Suprapubic skin (tissue), 4 donors: ENCODE measurements around the gene DROSHA. TPM values are rescaled to one million over a fixed set of nuclear protein-coding genes. Genes with fewer than 3 reads are reported as not detected.
A peak's percentile ranks its signal among the peaks of the same experiment; 100 is the strongest.

Experiments
- DNase-seq, 2 donors: peaks; one replicate each; pipeline ENCODE4 v3.0.0-alpha.2; 2019; ENCODE audit warnings: low spot score in 2 of 2
- H3K27ac ChIP-seq: fragments of 200-600 bp; sonication (generic); one replicate; pipeline ENCODE4 v1.5.1; 2019
- H3K27me3 ChIP-seq: fragments of 200-600 bp; sonication (generic); one replicate; pipeline ENCODE4 v1.5.1; 2019
- H3K36me3 ChIP-seq: fragments of 200-600 bp; sonication (generic); one replicate; pipeline ENCODE4 v1.5.1; 2019
- H3K4me1 ChIP-seq: fragments of 200-600 bp; sonication (generic); one replicate; pipeline ENCODE4 v1.5.1; 2019
- H3K4me3 ChIP-seq: fragments of 200-600 bp; sonication (generic); one replicate; pipeline ENCODE4 v1.5.1; 2019; ENCODE audit warnings: mild to moderate bottlenecking
- H3K9me3 ChIP-seq: fragments of 200-600 bp; sonication (generic); one replicate; pipeline ENCODE4 v1.5.1; 2019
- CTCF ChIP-seq, 2 donors: fragments of 200-600 bp in 1 of 2; fragments of 450-650 bp in 1 of 2; sonication (generic) in 1 of 2; IDR thresholded peaks; one replicate each; pipeline ENCODE4 v1.5.1; 2016 to 2019; ENCODE audit warnings: antibody characterized with exemption in 2 of 2, mild to moderate bottlenecking in 1 of 2, moderate library complexity in 1 of 2
- EP300 ChIP-seq: sonication (generic); formaldehyde crosslinking; IDR thresholded peaks from one replicate; pipeline ENCODE4 v1.6.1; 2017; ENCODE audit warnings: antibody characterized with exemption
- POLR2A ChIP-seq, 2 donors: fragments of 450-650 bp; IDR thresholded peaks; one replicate each; pipeline ENCODE4 v1.6.1; 2017; ENCODE audit warnings: antibody characterized with exemption in 2 of 2, mild to moderate bottlenecking in 2 of 2, moderate library complexity in 2 of 2
- POLR2AphosphoS5 ChIP-seq, 3 donors: sonication (generic); formaldehyde crosslinking; IDR thresholded peaks; one replicate each; pipeline ENCODE4 v1.6.1; 2017; ENCODE audit warnings: antibody characterized with exemption in 3 of 3
- WGBS: methylation state at CpG from one replicate; pipeline ENCODE4 v1.1.5; 2018; 5-methylcytosine and 5-hydroxymethylcytosine counted together
- total RNA-seq, 4 donors: library from RNA; depleted of rRNA; stranded (reverse); fragments of >200 nt; gene quantifications; one replicate each; pipeline ENCODE4 v1.1.0, GENCODE V29; 2016

Gene DROSHA, protein sequence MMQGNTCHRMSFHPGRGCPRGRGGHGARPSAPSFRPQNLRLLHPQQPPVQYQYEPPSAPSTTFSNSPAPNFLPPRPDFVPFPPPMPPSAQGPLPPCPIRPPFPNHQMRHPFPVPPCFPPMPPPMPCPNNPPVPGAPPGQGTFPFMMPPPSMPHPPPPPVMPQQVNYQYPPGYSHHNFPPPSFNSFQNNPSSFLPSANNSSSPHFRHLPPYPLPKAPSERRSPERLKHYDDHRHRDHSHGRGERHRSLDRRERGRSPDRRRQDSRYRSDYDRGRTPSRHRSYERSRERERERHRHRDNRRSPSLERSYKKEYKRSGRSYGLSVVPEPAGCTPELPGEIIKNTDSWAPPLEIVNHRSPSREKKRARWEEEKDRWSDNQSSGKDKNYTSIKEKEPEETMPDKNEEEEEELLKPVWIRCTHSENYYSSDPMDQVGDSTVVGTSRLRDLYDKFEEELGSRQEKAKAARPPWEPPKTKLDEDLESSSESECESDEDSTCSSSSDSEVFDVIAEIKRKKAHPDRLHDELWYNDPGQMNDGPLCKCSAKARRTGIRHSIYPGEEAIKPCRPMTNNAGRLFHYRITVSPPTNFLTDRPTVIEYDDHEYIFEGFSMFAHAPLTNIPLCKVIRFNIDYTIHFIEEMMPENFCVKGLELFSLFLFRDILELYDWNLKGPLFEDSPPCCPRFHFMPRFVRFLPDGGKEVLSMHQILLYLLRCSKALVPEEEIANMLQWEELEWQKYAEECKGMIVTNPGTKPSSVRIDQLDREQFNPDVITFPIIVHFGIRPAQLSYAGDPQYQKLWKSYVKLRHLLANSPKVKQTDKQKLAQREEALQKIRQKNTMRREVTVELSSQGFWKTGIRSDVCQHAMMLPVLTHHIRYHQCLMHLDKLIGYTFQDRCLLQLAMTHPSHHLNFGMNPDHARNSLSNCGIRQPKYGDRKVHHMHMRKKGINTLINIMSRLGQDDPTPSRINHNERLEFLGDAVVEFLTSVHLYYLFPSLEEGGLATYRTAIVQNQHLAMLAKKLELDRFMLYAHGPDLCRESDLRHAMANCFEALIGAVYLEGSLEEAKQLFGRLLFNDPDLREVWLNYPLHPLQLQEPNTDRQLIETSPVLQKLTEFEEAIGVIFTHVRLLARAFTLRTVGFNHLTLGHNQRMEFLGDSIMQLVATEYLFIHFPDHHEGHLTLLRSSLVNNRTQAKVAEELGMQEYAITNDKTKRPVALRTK (N-terminal part only)
- total RNA-seq, result 10 to 100 TPM; 25.5 to 69.7 (median 34.6) TPM

DNA sequence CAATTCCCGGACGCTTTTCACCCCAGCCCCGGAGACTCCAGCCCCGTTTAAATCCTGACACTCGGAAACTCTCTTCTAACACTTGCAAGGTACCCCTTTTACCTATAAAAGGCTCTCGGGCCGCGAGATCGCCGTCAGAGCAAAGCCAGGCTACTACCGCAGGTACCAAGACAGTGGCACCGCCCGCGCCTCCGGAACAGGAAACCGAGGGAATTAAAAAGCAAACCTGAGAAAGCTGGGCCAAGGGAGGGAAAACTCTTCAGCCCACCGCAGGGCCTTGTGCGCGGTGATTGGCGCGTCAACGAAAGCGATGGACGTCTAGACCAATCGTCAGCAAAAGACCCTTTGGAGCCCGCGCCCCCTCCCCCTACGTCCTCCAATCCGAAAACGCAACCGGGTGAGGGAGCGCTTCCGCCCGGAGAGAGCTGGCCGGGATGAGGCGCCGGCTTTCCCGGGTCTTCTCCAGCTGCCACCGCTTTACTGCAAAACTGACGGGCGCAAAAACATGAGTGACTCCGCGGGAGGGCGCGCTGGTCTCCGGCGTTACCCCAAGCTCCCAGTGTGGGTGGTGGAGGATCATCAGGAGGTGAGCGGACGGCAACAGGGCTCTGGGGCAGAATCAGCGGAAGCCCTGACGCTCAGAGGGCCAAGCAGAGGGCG lies at the start of gene DROSHA, which contains the start of gene C5orf22:
TSS of gene DROSHA (minus strand) at position 206 of the 660 bp plus-strand sequence. CDS start 3,034 bp downstream, outside the sequence.
TSS of gene C5orf22 (plus strand) at position 414 of the 660 bp plus-strand sequence. CDS start at position 506, 92 bp downstream.
- H3K4me3 ChIP-seq, result peak within 1 kb of the TSS; percentile 87
- no peak for TF ChIP-seq EP300
- peak in 1 of 3 donors; percentile 33 for TF ChIP-seq POLR2AphosphoS5 (IDR thresholded peaks at IDR 0.05)
- no peak for TF ChIP-seq CTCF (IDR thresholded peaks at IDR 0.05)
- TF ChIP-seq POLR2A (IDR thresholded peaks at IDR 0.05), result peak in 1 of 2 donors; percentile 48
- no peaks in the 10 kb centered on the region for H3K27me3 ChIP-seq
- peaks cover 27% of the 10 kb centered on the region for H3K4me1 ChIP-seq
- H3K36me3 ChIP-seq, result peaks cover 39% of the 10 kb centered on the region
- H3K27ac ChIP-seq, result peak within 1 kb of the TSS; percentile 82
- under 1% methylated on average over 25 of the region's 52 CpGs for WGBS
- peak; percentile 96 to 98 for DNase-seq
- no peaks in the 10 kb centered on the region for H3K9me3 ChIP-seq

- 93% methylated on average over 2 of the region's 2 CpGs for WGBS
- no peaks in the 10 kb centered on the region for H3K9me3 ChIP-seq
- no peak overlapping the region for H3K27ac ChIP-seq
- no peaks in the 10 kb centered on the region for H3K4me1 ChIP-seq
- no peak for DNase-seq
- H3K36me3 ChIP-seq, result no peaks in the 10 kb centered on the region
- H3K4me3 ChIP-seq, result no peak overlapping the region
- TF ChIP-seq EP300 (no peak), POLR2AphosphoS5 (IDR thresholded peaks at IDR 0.05) (no peak), POLR2A (IDR thresholded peaks at IDR 0.05) (no peak), CTCF (IDR thresholded peaks at IDR 0.05) (no peak)
- H3K27me3 ChIP-seq, result peaks cover 3% of the 10 kb centered on the region
These were observed 47.7 kb upstream of the DROSHA start for GRCh38 chr5:31579558-31579957.

- DNase-seq, result no peak
- TF ChIP-seq POLR2AphosphoS5 (IDR thresholded peaks at IDR 0.05) (no peak), POLR2A (IDR thresholded peaks at IDR 0.05) (no peak), CTCF (IDR thresholded peaks at IDR 0.05) (no peak), EP300 (no peak)
- Histone ChIP-seq H3K9me3 (no peaks in the 10 kb centered on the region), H3K27ac (no peak overlapping the region), H3K4me1 (no peaks in the 10 kb centered on the region), H3K27me3 (no peaks in the 10 kb centered on the region), H3K36me3 (no peaks in the 10 kb centered on the region), H3K4me3 (no peak overlapping the region)
- 89% methylated on average over 3 of the region's 3 CpGs for WGBS
These were observed 45.5 kb upstream of the DROSHA start for GRCh38 chr5:31577438-31577837.

- no peak for DNase-seq
- no peaks in the 10 kb centered on the region for H3K36me3 ChIP-seq
- no peaks in the 10 kb centered on the region for H3K9me3 ChIP-seq
- TF ChIP-seq EP300, result no peak
- no peak for TF ChIP-seq POLR2AphosphoS5 (IDR thresholded peaks at IDR 0.05)
- no peak for TF ChIP-seq POLR2A (IDR thresholded peaks at IDR 0.05)
- no peak for TF ChIP-seq CTCF (IDR thresholded peaks at IDR 0.05)
- 63% methylated on average over 4 of the region's 4 CpGs for WGBS
- no peak overlapping the region for H3K27ac ChIP-seq
- H3K4me3 ChIP-seq, result no peak overlapping the region
- H3K27me3 ChIP-seq, result no peaks in the 10 kb centered on the region
- H3K4me1 ChIP-seq, result no peaks in the 10 kb centered on the region
These were observed 42.9 kb upstream of the DROSHA start for GRCh38 chr5:31574772-31575171.
